IMR-90 (cell line): Measurements from ENCODE around the gene INTS3. TPM values are rescaled to one million over a fixed set of nuclear protein-coding genes. Genes with fewer than 3 reads are reported as not detected.

Experiments
- ATAC-seq: fragments of 200-7000 bp; cut with Tn5 transposase; 2 replicates; pipeline ENCODE4 v1.9.1; 2020; ENCODE audit warnings: low read depth, mild to moderate bottlenecking, moderate library complexity
- BruUV-seq: library from RNA; stranded (reverse); fragments of 400-500 nt; replicated peaks from 2 replicates; lab custom pipeline; 2021; lab: Mats Ljungman, UMichigan
- CTCF ChIA-PET: fragments of 300-600 bp; formaldehyde crosslinking; extraction: SDS; loops from one replicate; lab custom pipeline; 2021; ENCODE audit warnings: antibody characterized with exemption; lab: Yijun Ruan, JAX
- POLR2A ChIA-PET: fragments of 300-600 bp; sonication (Branson Sonifier 250); formaldehyde crosslinking; loops from one replicate; lab custom pipeline; 2022; ENCODE audit warnings: antibody characterized with exemption; ENCODE audit not compliant: unreplicated experiment; lab: Charles Lee
- DNase-seq: peaks from one replicate; pipeline ENCODE4 v3.0.0; 2013
- H2AFZ ChIP-seq: replicated peaks from 2 replicates; pipeline ENCODE3; 2013; ENCODE audit warnings: low read length, mild to moderate bottlenecking; ENCODE audit not compliant: poor library complexity
- H2AK5ac ChIP-seq: 2 replicates; pipeline ENCODE4 v1.6.1; 2013; ENCODE audit warnings: low read depth, low read length, inconsistent platforms
- H2AK9ac ChIP-seq: replicated peaks from 2 replicates; pipeline ENCODE3; 2013; ENCODE audit warnings: mild to moderate bottlenecking, low read depth, low read length, moderate library complexity; ENCODE audit not compliant: poor library complexity
- H2BK120ac ChIP-seq: 2 replicates; pipeline ENCODE4 v1.6.1; 2013; ENCODE audit warnings: low read depth, low read length, inconsistent platforms
- H2BK15ac ChIP-seq: 3 replicates; pipeline ENCODE4 v1.6.1; 2013; ENCODE audit warnings: low read depth, low read length, inconsistent platforms
- H2BK20ac ChIP-seq: 2 replicates; pipeline ENCODE4 v1.6.1; 2013; ENCODE audit warnings: low read depth, mild to moderate bottlenecking, inconsistent platforms, low read length, moderate library complexity
- H2BK5ac ChIP-seq: 2 replicates; pipeline ENCODE4 v1.6.1; 2013; ENCODE audit warnings: mild to moderate bottlenecking, low read depth, low read length, inconsistent platforms; ENCODE audit not compliant: poor library complexity, severe bottlenecking
- H3K14ac ChIP-seq: replicated peaks from 2 replicates; pipeline ENCODE4 v1.6.1; 2013; ENCODE audit warnings: low read depth, low read length, inconsistent platforms
- H3K18ac ChIP-seq: 2 replicates; pipeline ENCODE4 v1.6.1; 2013; ENCODE audit warnings: low read depth, low read length, control low read depth
- H3K23ac ChIP-seq: 2 replicates; pipeline ENCODE4 v1.6.1; 2013; ENCODE audit warnings: low read depth, low read length, inconsistent platforms
- H3K27ac ChIP-seq: 2 replicates; pipeline ENCODE4 v1.5.1; 2013; ENCODE audit warnings: mild to moderate bottlenecking, control low read depth, low read length; ENCODE audit not compliant: insufficient read depth
- H3K27me3 ChIP-seq: 2 replicates; pipeline ENCODE4 v1.6.1; 2013; ENCODE audit warnings: low read length; ENCODE audit not compliant: control insufficient read depth, insufficient read depth
- H3K36me3 ChIP-seq: 2 replicates; pipeline ENCODE4 v1.6.1; 2013; ENCODE audit warnings: low read length, mixed read lengths; ENCODE audit not compliant: control insufficient read depth, insufficient read depth
- H3K4ac ChIP-seq: 2 replicates; pipeline ENCODE4 v1.6.1; 2013; ENCODE audit warnings: low read depth, low read length, inconsistent platforms
- H3K4me1 ChIP-seq: 2 replicates; pipeline ENCODE4 v1.6.1; 2013; ENCODE audit warnings: low read length, mixed read lengths; ENCODE audit not compliant: control insufficient read depth, insufficient read depth
- H3K4me2 ChIP-seq: 2 replicates; pipeline ENCODE4 v1.6.1; 2013; ENCODE audit warnings: low read depth, mild to moderate bottlenecking, control low read depth, low read length, moderate library complexity
- H3K4me3 ChIP-seq: 2 replicates; pipeline ENCODE4 v1.5.1; 2013; ENCODE audit warnings: low read depth, mild to moderate bottlenecking, control low read depth, low read length, moderate library complexity; ENCODE audit not compliant: insufficient read depth
- H3K56ac ChIP-seq: 2 replicates; pipeline ENCODE4 v1.6.1; 2013; ENCODE audit warnings: low read length, inconsistent platforms; ENCODE audit not compliant: insufficient read depth; ENCODE audit errors: extremely low read depth
- H3K79me1 ChIP-seq, 2 experiments: 2 replicates each; pipeline ENCODE4 v1.6.1; 2013; ENCODE audit warnings: low read length in 2 of 2, inconsistent platforms in 1 of 2, low read depth in 1 of 2
- H3K9ac ChIP-seq: 2 replicates; pipeline ENCODE4 v1.6.1; 2013; ENCODE audit warnings: low read depth, low read length, control low read depth
- H3K9me1 ChIP-seq: 2 replicates; pipeline ENCODE4 v1.6.1; 2013; ENCODE audit warnings: low read length, inconsistent platforms; ENCODE audit not compliant: insufficient read depth
- H3K9me3 ChIP-seq: 2 replicates; pipeline ENCODE4 v1.6.1; 2013; ENCODE audit warnings: low read length; ENCODE audit not compliant: control insufficient read depth, insufficient read depth
- H4K20me1 ChIP-seq: 2 replicates; pipeline ENCODE4 v1.6.1; 2013; ENCODE audit warnings: low read length, inconsistent platforms; ENCODE audit not compliant: insufficient read depth
- H4K5ac ChIP-seq: 2 replicates; pipeline ENCODE4 v1.6.1; 2013; ENCODE audit warnings: mild to moderate bottlenecking, low read depth, low read length, control low read depth
- H4K8ac ChIP-seq, 2 experiments: 2 replicates each; pipeline ENCODE4 v1.6.1; 2013; ENCODE audit warnings: low read depth in 2 of 2, low read length in 2 of 2, control low read depth in 1 of 2, inconsistent platforms in 1 of 2
- H4K91ac ChIP-seq: 2 replicates; pipeline ENCODE4 v1.6.1; 2013; ENCODE audit warnings: low read depth, low read length, inconsistent platforms; ENCODE audit not compliant: insufficient read depth
- BHLHE40 ChIP-seq: fragments of 150-350 bp; IDR thresholded peaks from 2 replicates; pipeline ENCODE4 v1.6.1; 2016; ENCODE audit warnings: mild to moderate bottlenecking, low read depth, low read length
- CEBPB ChIP-seq: IDR thresholded peaks from 2 replicates; pipeline ENCODE4 v1.6.1; 2012; ENCODE audit warnings: low read depth, low read length, improper control_type of control experiment
- CHD1 ChIP-seq: IDR thresholded peaks from 2 replicates; pipeline ENCODE4 v1.6.1; 2012; ENCODE audit warnings: low read depth, low read length, improper control_type of control experiment
- CTCF ChIP-seq: conservative IDR thresholded peaks from 2 replicates; pipeline ENCODE4 v1.5.1; 2012; ENCODE audit warnings: mild to moderate bottlenecking, low read depth, low read length, improper control_type of control experiment
- FOS ChIP-seq: fragments of 150-350 bp; IDR thresholded peaks from 2 replicates; pipeline ENCODE4 v1.6.1; 2016; ENCODE audit warnings: low read depth, low read length
- MAFK ChIP-seq: IDR thresholded peaks from 2 replicates; pipeline ENCODE4 v1.6.1; 2012; ENCODE audit warnings: low read depth, low read length, improper control_type of control experiment
- MAZ ChIP-seq: IDR thresholded peaks from 2 replicates; pipeline ENCODE4 v1.6.1; 2012; ENCODE audit warnings: low read depth, mild to moderate bottlenecking, low read length, improper control_type of control experiment, moderate library complexity, borderline replicate concordance
- MXI1 ChIP-seq: IDR thresholded peaks from 2 replicates; pipeline ENCODE4 v1.6.1; 2012; ENCODE audit warnings: low read depth, mild to moderate bottlenecking, low read length, moderate library complexity, borderline replicate concordance
- NFE2L2 ChIP-seq: fragments of 150-350 bp; IDR thresholded peaks from 2 replicates; pipeline ENCODE4 v1.6.1; 2016; ENCODE audit warnings: low read depth, mild to moderate bottlenecking, low read length
- POLR2A ChIP-seq: IDR thresholded peaks from 2 replicates; pipeline ENCODE4 v1.6.1; 2012; ENCODE audit warnings: mild to moderate bottlenecking, low read depth, low read length
- RAD21 ChIP-seq: IDR thresholded peaks from 2 replicates; pipeline ENCODE4 v1.6.1; 2012; ENCODE audit warnings: low read length, improper control_type of control experiment
- RCOR1 ChIP-seq: IDR thresholded peaks from 2 replicates; pipeline ENCODE4 v1.6.1; 2012; ENCODE audit warnings: mild to moderate bottlenecking, low read length, improper control_type of control experiment; ENCODE audit not compliant: insufficient replicate concordance
- RFX5 ChIP-seq: IDR thresholded peaks from 2 replicates; pipeline ENCODE4 v1.8.0; 2012; ENCODE audit warnings: low read depth, mild to moderate bottlenecking, low read length, moderate library complexity
- SMC3 ChIP-seq: fragments of 150-350 bp; IDR thresholded peaks from 2 replicates; pipeline ENCODE4 v1.6.1; 2016; ENCODE audit warnings: low read depth, mild to moderate bottlenecking, antibody characterized with exemption, low read length, moderate library complexity
- USF2 ChIP-seq: fragments of 150-350 bp; IDR thresholded peaks from 2 replicates; pipeline ENCODE4 v1.6.1; 2017; ENCODE audit warnings: mild to moderate bottlenecking, antibody characterized with exemption, low read length, low read depth
- WGBS, 2 experiments: methylation state at CpG; one replicate each; pipeline versions ENCODE4 v1.1.5 to v1.1.7; 2013; ENCODE audit warnings: missing lambda C conversion rate in 2 of 2; ENCODE audit not compliant: insufficient read length in 1 of 2; ENCODE audit errors: extremely low coverage in 2 of 2; 5-methylcytosine and 5-hydroxymethylcytosine counted together
- dilution Hi-C: fragments of 300-500 bp; cut with HindIII; formaldehyde crosslinking; loops from one replicate; pipeline ENCODE4 v1.14.3; 2018; ENCODE audit warnings: low sequenced_read_pairs; ENCODE audit not compliant: unreplicated experiment
- in situ Hi-C: fragments of 300-500 bp; cut with MboI; formaldehyde crosslinking; loops from 3 replicates; pipeline ENCODE4 v1.14.3; 2019; ENCODE audit warnings: low sequenced_read_pairs, inconsistent platforms, mixed read lengths
- intact Hi-C: fragments of 100-400 bp; cut with micrococcal nuclease; formaldehyde crosslinking; loops from 2 replicates; pipeline ENCODE4 v1.10.0; 2022
- polyA plus RNA-seq, 3 experiments: library from polyadenylated mRNA; depleted of rRNA; stranded (reverse); fragments of >200 nt; gene quantifications; 2 replicates each; pipeline ENCODE4 v1.2.3, GENCODE V29; 2012; ENCODE audit warnings: low replicate concordance in 1 of 3
- total RNA-seq: library from RNA; depleted of rRNA; stranded (reverse); fragments of >200 nt; gene quantifications from 2 replicates; pipeline ENCODE4 v1.2.3, GENCODE V29; 2012

INTS3 gene
- total and polyA plus RNA-seq, 2 of the 4 experiments (the other 2 are of a cell fraction): 33.5 to 59.4 TPM

GRCh38 chr1:153711026-153711425 lies 16.8 kb upstream of the INTS3 start:
- no peak overlapping the region for H3K23ac ChIP-seq
- DNase-seq: no peak
- H3K9ac ChIP-seq: no peak overlapping the region
- TF ChIP-seq MAFK (no peak), NFE2L2 (no peak), RCOR1 (no peak), CEBPB (no peak), CTCF (no peak), POLR2A (no peak), MXI1 (no peak), RAD21 (no peak), RFX5 (no peak), USF2 (no peak), FOS (no peak), SMC3 (no peak), MAZ (no peak), CHD1 (no peak), BHLHE40 (no peak)
- H2BK20ac ChIP-seq: no peak overlapping the region
- no peaks in the 10 kb centered on the region for H3K9me1 ChIP-seq
- H3K36me3 ChIP-seq: no peaks in the 10 kb centered on the region
- intact Hi-C loops: no loop called here
- ChIA-PET POLR2A (no interaction called here), CTCF (interaction anchor here (0.6 kb wide), 1 partner anchor 185 kb away, joined by 3 read pairs; no protein-coding TSS in a partner anchor)
- ATAC-seq: no peak
- H3K79me1 ChIP-seq: no peaks in the 10 kb centered on the region
- H2BK5ac ChIP-seq: no peak overlapping the region
- no peak overlapping the region for H3K14ac ChIP-seq
- dilution Hi-C loops: no loop called here
- 0 out of 2 replicates have a peak, but pooled peaks cover 2% of the 10 kb centered on the region for H3K9me3 ChIP-seq
- H4K5ac ChIP-seq: no peak overlapping the region
- no peak overlapping the region for H2AK5ac ChIP-seq
- no peak overlapping the region for H2BK15ac ChIP-seq
- no peak overlapping the region for H3K4ac ChIP-seq
- no peak overlapping the region for H2AFZ ChIP-seq
- H4K8ac ChIP-seq: no peak overlapping the region
- no peak overlapping the region for H3K27ac ChIP-seq
- no peak overlapping the region for H2AK9ac ChIP-seq
- no peak overlapping the region for H3K4me3 ChIP-seq
- no peak overlapping the region for H3K18ac ChIP-seq
- no peak overlapping the region for H3K4me2 ChIP-seq
- 73% methylated on average over 1 of the region's 7 CpGs; no CpG with 5 or more reads in 1 of the 2 experiments for WGBS, 2 experiments
- no peak overlapping the region for H3K56ac ChIP-seq
- H4K91ac ChIP-seq: no peak overlapping the region
- in situ Hi-C loops: no loop called here
- H3K27me3 ChIP-seq: no peaks in the 10 kb centered on the region; the same call in 1 of the 2 replicates
- H3K4me1 ChIP-seq: no peaks in the 10 kb centered on the region
- H2BK120ac ChIP-seq: no peak overlapping the region
- no TSS peak for BruUV-seq
- H4K20me1 ChIP-seq: no peaks in the 10 kb centered on the region
